ES-I3 (cell line): ENCODE results near the gene NEUROG3.

Source experiments
- H3K36me3 ChIP-seq: 2 replicates; pipeline ENCODE4 v1.6.1; 2013; ENCODE audit warnings: mild to moderate bottlenecking, low read length, control low read depth, moderate library complexity; ENCODE audit not compliant: insufficient read depth
- H3K4me1 ChIP-seq: 2 replicates; pipeline ENCODE4 v1.6.1; 2013; ENCODE audit warnings: mild to moderate bottlenecking, control low read depth, low read length; ENCODE audit not compliant: insufficient read depth
- H3K9ac ChIP-seq: 2 replicates; pipeline ENCODE4 v1.6.1; 2013; ENCODE audit warnings: low read depth, mild to moderate bottlenecking, low read length, moderate library complexity
- H3K9me3 ChIP-seq: 2 replicates; pipeline ENCODE4 v1.6.1; 2013; ENCODE audit warnings: mild to moderate bottlenecking, low read length, moderate library complexity; ENCODE audit not compliant: control insufficient read depth, insufficient read depth

The NEUROG3 gene

GRCh38 chr10:69573056-69573806 lies at the start of gene NEUROG3:
TSS of gene NEUROG3 (minus strand) at chr10:69573422. CDS start at chr10:69573043, 379 bp downstream.
- no peaks in the 10 kb centered on the region for H3K36me3 ChIP-seq
- no peaks in the 10 kb centered on the region for H3K9me3 ChIP-seq
- peaks cover 27% of the 10 kb centered on the region for H3K4me1 ChIP-seq
- peak within 1 kb of the TSS; percentile 38; the same call in 1 of the 2 replicates for H3K9ac ChIP-seq

DNA sequence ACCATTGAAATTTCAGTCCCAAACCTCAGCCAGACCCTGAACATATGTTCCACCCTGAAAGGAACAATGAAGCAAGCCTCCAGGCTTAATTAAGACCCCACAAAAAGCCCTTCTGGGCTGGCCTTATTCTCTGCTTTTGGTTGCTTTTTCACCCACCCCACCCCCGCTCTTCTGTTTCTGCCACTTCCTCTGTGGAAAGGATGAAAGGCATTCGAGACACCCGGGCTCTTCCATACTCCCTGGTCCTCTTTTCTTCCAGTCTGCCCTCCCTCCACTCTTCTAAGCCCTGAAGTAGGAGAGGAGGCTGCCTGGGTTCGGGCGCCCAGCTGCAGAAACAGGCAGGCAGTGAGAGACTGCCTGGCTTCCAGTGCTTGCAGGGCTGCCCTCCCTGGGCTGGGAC lies 47.4 kb upstream of the NEUROG3 start:
- Histone ChIP-seq H3K4me1 (no peaks in the 10 kb centered on the region), H3K9ac (no peak overlapping the region), H3K9me3 (peaks cover 3% of the 10 kb centered on the region; the same call in 1 of the 2 replicates), H3K36me3 (no peaks in the 10 kb centered on the region; the same call in 1 of the 2 replicates)

GRCh38 chr10:69619626-69620025 lies 46.4 kb upstream of the NEUROG3 start:
- H3K4me1 ChIP-seq, result no peaks in the 10 kb centered on the region
- H3K36me3 ChIP-seq, result no peaks in the 10 kb centered on the region
- peaks cover 3% of the 10 kb centered on the region; the same call in 1 of the 2 replicates for H3K9me3 ChIP-seq
- H3K9ac ChIP-seq, result no peak overlapping the region

- H3K4me1 ChIP-seq, result no peaks in the 10 kb centered on the region
- 0 out of 2 replicates have a peak, but pooled peaks cover 3% of the 10 kb centered on the region for H3K9me3 ChIP-seq
- H3K36me3 ChIP-seq, result no peaks in the 10 kb centered on the region; the same call in 1 of the 2 replicates
- no peak overlapping the region for H3K9ac ChIP-seq
These were observed 45.5 kb upstream of the NEUROG3 start for GRCh38 chr10:69618746-69619145.

GRCh38 chr10:69616358-69616757 lies 43.1 kb upstream of the NEUROG3 start:
- no peaks in the 10 kb centered on the region for H3K4me1 ChIP-seq

DNA sequence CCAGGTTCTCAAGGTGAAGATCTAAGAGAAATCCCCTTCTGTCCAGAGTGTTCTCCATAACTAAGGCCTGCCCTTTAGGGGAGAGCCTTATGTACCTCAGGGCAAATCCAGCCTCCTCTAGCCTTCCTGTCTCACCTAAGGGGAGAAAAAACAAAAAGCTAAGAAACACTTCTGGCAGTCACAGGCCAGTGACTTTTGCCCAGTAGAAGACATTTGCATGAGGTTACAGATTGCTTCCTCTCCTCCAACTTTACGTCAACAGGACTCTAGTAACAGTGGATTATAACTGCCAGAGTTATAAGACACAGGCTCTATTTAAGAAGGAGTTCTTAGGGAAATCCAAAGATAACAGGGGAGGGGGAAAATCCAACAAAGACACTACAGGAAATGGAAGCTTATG lies 40.9 kb upstream of the NEUROG3 start:
- Histone ChIP-seq H3K9ac (no peak overlapping the region), H3K9me3 (no peaks in the 10 kb centered on the region; the same call in 1 of the 2 replicates), H3K4me1 (no peaks in the 10 kb centered on the region), H3K36me3 (no peaks in the 10 kb centered on the region; the same call in 1 of the 2 replicates)

More at GRCh38 chr10:69616358-69616757, 43.1 kb upstream of the NEUROG3 start:
- no peaks in the 10 kb centered on the region; the same call in 1 of the 2 replicates for H3K36me3 ChIP-seq
- no peak overlapping the region for H3K9ac ChIP-seq
- no peaks in the 10 kb centered on the region; the same call in 1 of the 2 replicates for H3K9me3 ChIP-seq

GRCh38 chr10:69612760-69613159 lies 39.5 kb upstream of the NEUROG3 start:
- Histone ChIP-seq H3K36me3 (no peaks in the 10 kb centered on the region; the same call in 1 of the 2 replicates), H3K9me3 (no peaks in the 10 kb centered on the region; the same call in 1 of the 2 replicates), H3K9ac (no peak overlapping the region), H3K4me1 (no peaks in the 10 kb centered on the region)

GRCh38 chr10:69609077-69609476 lies 35.9 kb upstream of the NEUROG3 start:
- Histone ChIP-seq H3K4me1 (no peaks in the 10 kb centered on the region), H3K9me3 (no peaks in the 10 kb centered on the region; the same call in 1 of the 2 replicates), H3K36me3 (no peaks in the 10 kb centered on the region; the same call in 1 of the 2 replicates), H3K9ac (no peak overlapping the region)

- H3K36me3 ChIP-seq, result no peaks in the 10 kb centered on the region
- no peaks in the 10 kb centered on the region for H3K4me1 ChIP-seq
- H3K9me3 ChIP-seq, result no peaks in the 10 kb centered on the region
- H3K9ac ChIP-seq, result no peak overlapping the region
These were observed 27.6 kb upstream of the NEUROG3 start for GRCh38 chr10:69600761-69601330.

DNA sequence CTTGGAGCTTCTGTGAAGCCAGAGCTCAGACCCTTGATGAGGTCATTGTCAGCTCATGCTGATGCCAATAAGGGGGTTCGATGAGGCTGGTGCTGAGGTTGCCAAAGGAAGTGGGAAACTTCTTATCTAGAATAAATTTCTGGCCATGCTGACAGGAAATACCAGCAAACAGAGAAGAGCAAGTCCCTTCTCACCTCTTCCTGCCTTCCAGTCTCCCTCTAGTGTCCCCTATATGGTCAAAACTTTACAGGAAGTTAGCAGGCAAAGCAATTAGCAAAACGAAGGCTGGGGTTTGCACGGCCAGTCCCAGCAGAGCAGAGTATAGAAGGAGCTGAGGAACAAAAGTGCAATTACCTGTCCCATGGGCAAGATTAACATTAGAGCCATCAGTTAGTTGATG lies 15.1 kb upstream of the NEUROG3 start:
- H3K36me3 ChIP-seq, result no peaks in the 10 kb centered on the region
- no peak overlapping the region for H3K9ac ChIP-seq

DNA sequence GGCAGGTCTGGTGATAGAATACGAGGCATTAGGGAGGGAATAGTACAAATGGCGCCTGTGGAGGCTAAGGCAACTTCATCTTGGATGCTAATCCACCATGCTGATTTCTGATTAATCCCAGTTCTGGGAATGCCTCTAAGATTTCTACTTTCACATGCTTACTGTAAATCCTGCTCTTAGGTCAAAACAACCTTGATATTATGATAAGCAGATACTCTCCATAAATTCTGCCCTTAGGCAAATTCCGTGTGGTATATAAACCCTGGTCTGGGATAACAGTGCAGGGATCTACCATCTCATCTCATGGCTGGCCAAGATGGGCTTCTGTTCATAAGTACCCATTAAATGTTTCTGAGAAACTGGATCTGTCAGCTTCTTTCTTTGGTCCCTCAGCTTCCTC lies 11.4 kb upstream of the NEUROG3 start:
- no peak overlapping the region for H3K9ac ChIP-seq
- H3K9me3 ChIP-seq, result peaks cover 4% of the 10 kb centered on the region; the same call in 1 of the 2 replicates

More for the DNA sequence above, 15.1 kb upstream of the NEUROG3 start:
- H3K4me1 ChIP-seq, result no peaks in the 10 kb centered on the region
- peaks cover 4% of the 10 kb centered on the region; the same call in 1 of the 2 replicates for H3K9me3 ChIP-seq

GRCh38 chr10:69583106-69583505 lies 9.9 kb upstream of the NEUROG3 start:
- Histone ChIP-seq H3K36me3 (no peaks in the 10 kb centered on the region), H3K4me1 (no peaks in the 10 kb centered on the region; the same call in 1 of the 2 replicates), H3K9ac (no peak overlapping the region), H3K9me3 (peaks cover 4% of the 10 kb centered on the region; the same call in 1 of the 2 replicates)

More for the DNA sequence above, 11.4 kb upstream of the NEUROG3 start:
- no peaks in the 10 kb centered on the region for H3K36me3 ChIP-seq
- H3K4me1 ChIP-seq, result no peaks in the 10 kb centered on the region

- no peaks in the 10 kb centered on the region for H3K9me3 ChIP-seq
- peaks cover 2% of the 10 kb centered on the region; the same call in 1 of the 2 replicates for H3K4me1 ChIP-seq
- no peaks in the 10 kb centered on the region for H3K36me3 ChIP-seq
- no peak overlapping the region for H3K9ac ChIP-seq
These were observed 7.2 kb upstream of the NEUROG3 start for GRCh38 chr10:69580435-69580834.

- Histone ChIP-seq H3K4me1 (peaks cover 2% of the 10 kb centered on the region; the same call in 1 of the 2 replicates), H3K36me3 (no peaks in the 10 kb centered on the region), H3K9ac (no peak overlapping the region), H3K9me3 (no peaks in the 10 kb centered on the region)
These were observed 6.3 kb upstream of the NEUROG3 start for GRCh38 chr10:69579464-69580060.
